ENCODE data around the gene PRND. TPM values are rescaled to one million over a fixed set of nuclear protein-coding genes. Genes with fewer than 3 reads are reported as not detected.
A peak's percentile ranks its signal among the peaks of the same experiment; 100 is the strongest.

Gene PRND
- total RNA-seq, 1 experiment from 2014 or later, result 0.04 TPM

GRCh38 chr20:4697189-4697830 is 24.4 kb upstream of the PRND start:
- Histone ChIP-seq H3T11ph (ENCODE audit: low read length) (no peak overlapping the region), H3K14ac (ENCODE audit: insufficient read depth, low read length) (no peak overlapping the region), H4K20me1 (ENCODE audit: control insufficient read depth, insufficient read depth, insufficient read length) (no peaks in the 10 kb centered on the region), H2BK120ac (ENCODE audit: low read depth, low read length, poor library complexity, severe bottlenecking) (no peak overlapping the region), H3K4ac (ENCODE audit: low read depth, low read length) (no peak overlapping the region), H3K4me1 (ENCODE audit: insufficient read depth, low read length) (peaks cover 12% of the 10 kb centered on the region; the same call in 1 of the 2 replicates), H3K9me3 (ENCODE audit: control insufficient read depth, low read depth, low read length) (no peaks in the 10 kb centered on the region), H3K9ac (ENCODE audit: extremely low read depth, insufficient read length, low read length) (no peak overlapping the region), H2BK12ac (ENCODE audit: insufficient read length, low read depth, low read length) (no peak overlapping the region), H2BK20ac (ENCODE audit: low read depth, low read length, poor library complexity, severe bottlenecking) (no peak overlapping the region), H3K4me2 (ENCODE audit: insufficient read depth, insufficient read length, low read length) (peak overlapping the region; percentile 24), H3K23ac (ENCODE audit: insufficient read length, low read depth, low read length) (no peak overlapping the region), H4K5ac (ENCODE audit: insufficient read length, low read depth, low read length) (no peak overlapping the region), H4K91ac (ENCODE audit: insufficient read length, low read depth, low read length) (no peak overlapping the region), H3K27ac (ENCODE audit: insufficient read length, low read depth, low read length) (peak overlapping the region; percentile 13), H2AFZ (ENCODE audit: low read length) (no peak overlapping the region), H2BK15ac (ENCODE audit: low read depth, low read length) (no peak overlapping the region), H3K79me2 (ENCODE audit: insufficient read depth, low read length) (peaks cover 3% of the 10 kb centered on the region; the same call in 1 of the 2 replicates), H2BK5ac (ENCODE audit: insufficient read length, low read length) (no peak overlapping the region), H2AK5ac (ENCODE audit: insufficient read length, low read length) (no peak overlapping the region), H4K8ac (replicated peaks; ENCODE audit: insufficient read length, low read depth, low read length) (no peak overlapping the region), H3K18ac (ENCODE audit: insufficient read length, low read depth, low read length) (no peak overlapping the region), H3K23me2 (ENCODE audit: insufficient read length, low read depth, low read length, poor library complexity, severe bottlenecking) (no peaks in the 10 kb centered on the region), H3K79me1 (ENCODE audit: insufficient read depth, low read depth, low read length, poor library complexity, severe bottlenecking) (peaks cover 3% of the 10 kb centered on the region), H3K27me3 (ENCODE audit: insufficient read depth, low read length) (no peaks in the 10 kb centered on the region), H3K56ac (ENCODE audit: insufficient read length, low read depth, low read length) (no peak overlapping the region)
- Mint-ChIP-seq H3K27ac (peak overlapping the region; percentile 0 to 90 (median 48)), H3K4me1 (peaks cover 17% of the 10 kb centered on the region in 2 experiments), H3K4me3 (peak overlapping the region in 1 of 2 experiments; percentile 53; a peak in 2 of 5 replicates), H3K27me3 (ENCODE audit: low read depth) (no peaks in the 10 kb centered on the region), H3K36me3 (ENCODE audit: insufficient read depth in 1 of 3, low read depth in 3 of 3) (peaks cover 0 to 8% (median 7%) of the 10 kb centered on the region in 3 experiments; a peak in 4 of 7 replicates), H3K9me3 (no peaks in the 10 kb centered on the region)
- no peak for DNase-seq
- TF ChIP-seq CTCF (conservative IDR thresholded peaks at IDR 0.05), result no peak
- no CpG with 5 or more reads among the region's 7 CpGs for WGBS (ENCODE audit: extremely low coverage, insufficient read length, low lambda C conversion rate)
